ENCODE data around the gene NDST1.

DNA sequence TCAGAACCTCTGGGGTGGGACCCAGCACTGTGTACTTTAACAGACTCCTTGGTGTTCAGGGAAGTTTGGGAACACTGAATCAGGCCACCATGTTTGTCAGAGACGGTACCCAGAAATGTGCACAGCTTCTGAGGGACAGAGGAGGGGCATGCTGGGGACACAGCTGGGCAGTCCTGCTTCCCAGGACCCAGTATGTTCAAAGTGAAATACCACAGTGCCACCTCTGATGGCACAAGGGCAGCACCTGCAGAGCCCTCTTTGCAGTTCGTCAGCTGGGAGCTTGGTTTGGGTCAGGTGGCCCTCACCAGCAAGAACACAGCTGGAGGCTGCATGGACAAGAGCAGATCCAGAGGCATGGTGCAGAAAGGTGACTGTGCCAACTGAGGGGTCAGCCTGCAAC, 51.2 kb downstream of the NDST1 start:
- TF ChIP-seq, protein P1, sequence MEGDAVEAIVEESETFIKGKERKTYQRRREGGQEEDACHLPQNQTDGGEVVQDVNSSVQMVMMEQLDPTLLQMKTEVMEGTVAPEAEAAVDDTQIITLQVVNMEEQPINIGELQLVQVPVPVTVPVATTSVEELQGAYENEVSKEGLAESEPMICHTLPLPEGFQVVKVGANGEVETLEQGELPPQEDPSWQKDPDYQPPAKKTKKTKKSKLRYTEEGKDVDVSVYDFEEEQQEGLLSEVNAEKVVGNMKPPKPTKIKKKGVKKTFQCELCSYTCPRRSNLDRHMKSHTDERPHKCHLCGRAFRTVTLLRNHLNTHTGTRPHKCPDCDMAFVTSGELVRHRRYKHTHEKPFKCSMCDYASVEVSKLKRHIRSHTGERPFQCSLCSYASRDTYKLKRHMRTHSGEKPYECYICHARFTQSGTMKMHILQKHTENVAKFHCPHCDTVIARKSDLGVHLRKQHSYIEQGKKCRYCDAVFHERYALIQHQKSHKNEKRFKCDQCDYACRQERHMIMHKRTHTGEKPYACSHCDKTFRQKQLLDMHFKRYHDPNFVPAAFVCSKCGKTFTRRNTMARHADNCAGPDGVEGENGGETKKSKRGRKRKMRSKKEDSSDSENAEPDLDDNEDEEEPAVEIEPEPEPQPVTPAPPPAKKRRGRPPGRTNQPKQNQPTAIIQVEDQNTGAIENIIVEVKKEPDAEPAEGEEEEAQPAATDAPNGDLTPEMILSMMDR (IDR thresholded peaks at IDR 0.05), result no peak
- no peak for TF ChIP-seq POLR2A (IDR thresholded peaks at IDR 0.05)

Measured in transverse colon (tissue), 3 donors.